NT2/D1 (cell line): Measurements from ENCODE around the gene FANCD2OS.

Experiments used
- YY1 ChIP-seq: IDR thresholded peaks from 2 replicates; pipeline ENCODE4 v1.6.1; 2011; ENCODE audit not compliant: insufficient read length, insufficient read depth
- ZNF274 ChIP-seq: IDR thresholded peaks from 2 replicates; pipeline ENCODE4 v1.6.1; 2011; ENCODE audit warnings: mild to moderate bottlenecking, low read depth, low read length

GRCh38 chr3:10116928-10117327, 8.9 kb upstream of the FANCD2OS start:
- no peak for TF ChIP-seq YY1
- no peak for TF ChIP-seq ZNF274
